ENCODE measurements around the gene ABHD2. TPM values are rescaled to one million over a fixed set of nuclear protein-coding genes. Genes with fewer than 3 reads are reported as not detected.

ABHD2 gene
- total RNA-seq, 1 donor from 2014 or later: 68.2 TPM

GRCh38 chr15:89168316-89168833 lies 80.1 kb downstream of the ABHD2 start:
- no peak for DNase-seq
- H3K9me3 ChIP-seq (replicated peaks): no peaks in the 10 kb centered on the region
- H3K27me3 ChIP-seq (ENCODE audit: low read depth): no peaks in the 10 kb centered on the region
- H3K4me3 ChIP-seq: no peak overlapping the region
- no peaks in the 10 kb centered on the region for H3K36me3 ChIP-seq
- peaks cover 58% of the 10 kb centered on the region for H3K4me1 ChIP-seq
- peak overlapping the region; percentile 65 for H3K27ac ChIP-seq (replicated peaks)
- TF ChIP-seq CTCF (IDR thresholded peaks at IDR 0.05; ENCODE audit: borderline replicate concordance): no peak
- intact Hi-C loops (cut with micrococcal nuclease): no loop called here

- TF ChIP-seq CTCF (IDR thresholded peaks at IDR 0.05; ENCODE audit: borderline replicate concordance): no peak
- intact Hi-C loops (cut with micrococcal nuclease): loop anchor here (10.0 kb wide), 1 partner anchor 266 kb away; no protein-coding TSS in a partner anchor
- H3K4me1 ChIP-seq: peaks cover 57% of the 10 kb centered on the region
Measured at GRCh38 chr15:89170364-89170763, 82.1 kb downstream of the ABHD2 start.

GRCh38 chr15:89171136-89172072 lies 83.1 kb downstream of the ABHD2 start:
- H3K4me1 ChIP-seq: peaks cover 46% of the 10 kb centered on the region
- H3K36me3 ChIP-seq: peaks cover 17% of the 10 kb centered on the region

More at GRCh38 chr15:89170364-89170763, 82.1 kb downstream of the ABHD2 start:
- Histone ChIP-seq H3K4me3 (no peak overlapping the region), H3K27ac (replicated peaks) (no peak overlapping the region), H3K27me3 (ENCODE audit: low read depth) (no peaks in the 10 kb centered on the region), H3K36me3 (peaks cover 7% of the 10 kb centered on the region), H3K9me3 (replicated peaks) (no peaks in the 10 kb centered on the region)
- no peak for DNase-seq

DNA sequence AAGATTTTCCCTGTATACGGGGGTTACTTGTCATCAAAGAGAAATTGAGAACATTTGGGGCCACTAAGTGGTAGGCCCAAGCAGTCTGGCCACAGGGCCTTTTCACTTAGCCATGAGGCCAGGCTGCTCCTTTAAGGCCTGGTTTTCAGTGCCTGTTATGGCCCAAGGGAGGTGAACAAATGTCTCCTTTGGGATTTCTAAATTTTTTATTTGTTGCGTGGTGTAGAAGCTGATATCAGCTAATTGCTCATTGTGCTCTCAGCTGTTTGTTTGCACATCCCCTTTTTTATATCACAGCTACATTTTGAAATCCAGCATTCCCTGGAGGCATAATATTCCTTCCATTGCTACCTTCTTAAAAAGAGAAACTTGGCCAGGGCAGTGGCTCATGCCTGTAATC lies 84.7 kb downstream of the ABHD2 start:
- H3K36me3 ChIP-seq: peaks cover 32% of the 10 kb centered on the region
- intact Hi-C loops (cut with micrococcal nuclease): loop anchor here (10.0 kb wide), 1 partner anchor 268 kb away; no protein-coding TSS in a partner anchor
- H3K27ac ChIP-seq (replicated peaks): peak overlapping the region; percentile 31

More at GRCh38 chr15:89171136-89172072, 83.1 kb downstream of the ABHD2 start:
- no peaks in the 10 kb centered on the region for H3K9me3 ChIP-seq (replicated peaks)
- peak; percentile 79 for TF ChIP-seq CTCF (IDR thresholded peaks at IDR 0.05; ENCODE audit: borderline replicate concordance)
- no peaks in the 10 kb centered on the region for H3K27me3 ChIP-seq (ENCODE audit: low read depth)
- intact Hi-C loops (cut with micrococcal nuclease): loop anchor here (10.0 kb wide), 1 partner anchor 267 kb away; no protein-coding TSS in a partner anchor
- H3K27ac ChIP-seq (replicated peaks): no peak overlapping the region
- no peak overlapping the region for H3K4me3 ChIP-seq
- no peak for DNase-seq

More for the DNA sequence above, 84.7 kb downstream of the ABHD2 start:
- Histone ChIP-seq H3K4me3 (no peak overlapping the region), H3K4me1 (peaks cover 40% of the 10 kb centered on the region), H3K9me3 (replicated peaks) (no peaks in the 10 kb centered on the region), H3K27me3 (ENCODE audit: low read depth) (no peaks in the 10 kb centered on the region)
- no peak for TF ChIP-seq CTCF (IDR thresholded peaks at IDR 0.05; ENCODE audit: borderline replicate concordance)
- no peak for DNase-seq

Measured in left ventricle myocardium inferior (tissue), 1 donor.